Measurements from ENCODE around the gene WDR31.
"Not testable (repeated sequence)": the region's sequence is repeated elsewhere in the genome, so short reads cannot be mapped to it uniquely, and the experiment has no call there.

The WDR31 gene

GRCh38 chr9:113328045-113328782, 11.9 kb downstream of the WDR31 start:
- no peak for DNase-seq

DNA sequence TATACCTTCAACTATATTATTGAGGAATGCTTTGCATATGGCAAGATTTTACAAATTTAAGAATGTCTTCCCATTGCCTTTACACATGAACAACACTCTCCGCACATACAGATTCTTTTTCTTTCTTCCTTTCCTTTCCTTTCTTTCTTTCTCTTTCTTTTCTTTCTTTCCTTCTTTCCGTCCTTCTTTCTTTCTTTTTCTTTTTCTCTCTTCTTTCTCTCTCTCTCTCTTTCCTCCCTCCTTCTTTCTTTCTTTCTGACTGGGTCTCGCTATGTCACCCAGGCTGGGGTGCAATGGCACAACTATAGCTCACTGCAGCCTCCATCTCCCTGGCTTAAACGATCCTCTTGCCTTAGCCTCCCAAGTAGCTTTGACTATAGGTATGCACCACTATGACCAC, 13.8 kb downstream of the WDR31 start:
- DNase-seq: no peak

GRCh38 chr9:113322671-113323070, 17.4 kb downstream of the WDR31 start:
- no peak for DNase-seq

GRCh38 chr9:113320051-113320450, 20.0 kb downstream of the WDR31 start:
- no peak for DNase-seq

- no peak for DNase-seq
These were observed 21.0 kb downstream of the WDR31 start for GRCh38 chr9:113319054-113319453.

GRCh38 chr9:113317777-113318176, 22.3 kb downstream of the WDR31 start:
- DNase-seq: no peak

DNA sequence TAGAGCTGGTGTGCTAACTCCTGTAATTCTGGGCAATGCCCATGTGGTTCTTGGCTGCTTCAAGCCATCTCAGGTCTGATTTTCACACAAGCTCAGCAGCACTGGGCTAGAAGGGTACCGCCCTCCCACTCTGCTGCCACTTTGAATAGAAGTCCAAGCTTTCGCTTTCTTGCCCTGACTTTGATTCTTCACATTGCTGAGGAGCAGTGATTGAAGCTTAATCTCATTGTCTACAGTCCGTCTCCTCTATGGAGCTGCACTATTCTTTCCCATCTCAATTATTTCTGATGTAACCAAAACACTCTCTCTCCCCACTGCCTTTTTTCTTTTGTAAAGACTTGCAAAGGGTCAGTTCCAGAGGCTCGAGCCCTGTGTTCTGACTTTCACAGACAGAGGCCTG, 24.0 kb downstream of the WDR31 start:
- DNase-seq: no peak

DNA sequence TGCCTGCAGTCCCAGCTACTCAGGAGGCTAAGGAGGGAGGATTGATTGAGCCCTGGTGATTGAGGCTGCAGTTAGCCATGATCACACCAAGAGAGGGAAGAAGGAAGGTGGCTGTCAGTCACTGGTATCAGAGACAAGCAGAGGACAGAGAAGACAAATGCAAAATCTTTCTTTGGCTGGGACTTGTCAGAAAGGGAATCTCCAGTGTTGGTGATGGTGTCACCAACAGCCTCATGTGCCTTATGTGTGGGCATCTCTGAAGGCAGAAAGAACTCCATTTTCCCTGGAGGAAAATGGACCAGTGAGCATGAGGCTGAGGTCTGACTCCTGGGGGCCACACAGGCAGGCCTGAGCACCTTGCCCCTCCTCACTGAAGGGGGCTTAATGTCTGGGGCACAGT, 24.8 kb downstream of the WDR31 start:
- no peak for DNase-seq

- no peak for DNase-seq
These were observed 26.8 kb downstream of the WDR31 start for GRCh38 chr9:113313261-113313660.

DNA sequence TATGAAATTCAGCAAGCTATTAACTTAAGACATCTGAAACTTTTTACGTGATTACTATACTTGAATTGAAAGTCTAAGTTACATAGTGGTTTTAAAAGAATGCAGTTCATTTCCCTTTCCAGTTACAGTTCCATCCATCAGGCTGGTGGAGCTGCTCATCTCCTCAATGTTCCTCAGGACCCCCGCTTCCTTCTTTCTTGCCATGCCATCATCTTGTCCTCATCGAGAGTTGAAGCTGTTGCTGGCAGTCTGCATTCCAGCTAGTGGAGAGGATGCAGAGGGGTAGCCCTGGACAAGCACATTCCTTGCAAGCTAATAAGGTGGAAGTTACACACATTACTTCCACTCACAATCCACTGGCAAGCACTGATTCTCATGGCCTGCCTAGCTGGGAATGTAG, 28.1 kb downstream of the WDR31 start:
- DNase-seq: no peak

GRCh38 chr9:113310538-113310937, 29.5 kb downstream of the WDR31 start:
- no peak for DNase-seq

DNA sequence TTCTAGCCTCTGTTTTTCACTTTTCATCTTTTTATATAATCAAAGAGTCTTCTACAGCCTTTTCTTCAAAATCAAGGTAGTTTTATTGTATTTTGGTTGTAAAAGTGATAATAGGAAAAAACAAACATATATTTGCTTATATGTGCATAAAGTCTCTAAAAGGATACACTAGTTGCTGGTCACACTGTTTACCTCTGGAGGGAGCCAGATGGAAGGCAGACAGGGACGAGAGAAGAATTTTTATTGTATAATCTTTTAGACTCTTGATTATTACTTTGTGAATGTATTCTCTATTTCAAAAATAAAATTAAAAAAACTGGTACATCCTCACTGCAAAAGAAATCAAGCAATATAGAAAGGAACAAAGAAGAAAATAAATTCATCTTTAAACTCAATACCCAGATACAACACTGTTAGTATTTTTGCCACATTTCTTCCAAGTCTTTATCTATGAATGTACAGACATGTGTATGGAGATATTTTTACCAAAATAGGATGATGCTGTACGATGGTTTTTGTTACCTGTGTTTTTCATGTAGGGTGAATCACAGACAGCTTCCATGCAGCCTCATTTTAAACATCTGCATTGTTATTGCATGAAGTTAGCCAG, 30.8 kb downstream of the WDR31 start:
- DNase-seq: peak; percentile 85

DNA sequence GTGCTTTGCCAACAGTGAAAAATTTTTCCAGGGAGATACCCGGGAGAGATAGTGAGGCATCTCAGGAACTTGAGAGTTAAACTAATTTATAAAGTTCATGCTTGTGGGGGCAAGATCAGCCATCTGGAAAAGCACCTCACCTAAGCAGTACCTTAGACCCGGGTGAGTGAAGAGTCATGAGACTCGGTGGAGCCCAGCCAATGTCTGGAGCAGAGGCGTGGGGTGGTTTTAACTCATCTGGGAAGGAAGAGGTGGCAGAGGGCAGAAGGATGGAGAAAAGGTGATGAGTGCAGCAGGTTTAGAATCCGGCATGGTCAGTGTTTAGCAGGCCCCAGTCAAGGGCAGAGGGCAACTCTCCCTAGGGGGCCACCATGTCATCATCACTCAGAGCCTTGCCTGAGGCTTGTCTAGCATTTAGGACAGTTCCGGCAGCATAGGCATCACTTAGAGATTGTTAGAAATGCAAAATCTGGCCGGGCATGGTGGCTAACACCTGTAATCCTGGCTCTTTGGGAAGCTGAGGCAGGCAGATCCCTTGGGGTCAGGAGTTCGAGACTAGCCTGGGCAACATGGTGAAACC, 32.6 kb downstream of the WDR31 start:
- no peak for DNase-seq

DNA sequence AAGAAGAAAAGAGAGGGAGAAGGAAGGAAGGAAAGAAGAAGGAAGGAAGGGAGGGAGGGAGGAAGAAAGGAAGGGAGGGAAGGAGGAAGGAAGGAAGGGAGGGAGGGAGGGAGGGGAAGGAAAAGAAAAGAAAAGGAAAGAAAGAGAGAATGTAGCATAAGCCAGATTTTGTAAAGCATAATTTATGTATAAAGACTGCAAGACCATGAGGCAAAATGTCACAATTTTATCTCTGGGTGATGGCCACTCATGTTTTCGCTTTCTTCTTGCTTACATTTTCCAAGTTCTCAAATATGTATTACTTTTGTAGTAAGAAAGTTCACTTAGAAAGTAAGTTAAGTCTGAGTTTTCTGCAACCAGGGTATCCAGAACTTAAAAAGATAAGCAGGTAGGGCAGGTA, 33.5 kb downstream of the WDR31 start:
- DNase-seq: no peak

GRCh38 chr9:113302792-113303418, 37.2 kb downstream of the WDR31 start, which contains the start of gene RNF183:
TSS of gene RNF183 (minus strand) at chr9:113303376. CDS start at chr9:113298184, 5,192 bp downstream.
- DNase-seq: no peak

DNA sequence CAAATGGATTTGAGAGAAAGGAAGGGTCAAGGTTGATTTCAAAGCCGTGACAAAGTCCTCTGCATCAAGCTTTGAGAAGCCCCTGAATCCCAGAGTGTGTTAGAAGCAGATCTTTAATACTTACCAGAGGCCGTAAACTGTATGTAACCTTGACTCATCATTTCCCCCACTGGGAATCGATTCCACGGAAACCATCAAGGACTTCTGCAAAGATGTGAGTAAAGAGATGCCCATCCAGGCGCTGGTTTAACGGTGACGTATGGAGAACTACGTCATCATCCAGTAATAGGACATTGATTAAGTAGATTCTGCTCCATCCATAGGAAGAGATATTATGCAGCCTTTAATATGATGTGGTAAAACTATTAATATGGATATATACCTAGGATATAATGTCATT, 38.5 kb downstream of the WDR31 start:
- no peak for DNase-seq

GRCh38 chr9:113299800-113300292, 40.2 kb downstream of the WDR31 start:
- peak; percentile 86 for DNase-seq

DNA sequence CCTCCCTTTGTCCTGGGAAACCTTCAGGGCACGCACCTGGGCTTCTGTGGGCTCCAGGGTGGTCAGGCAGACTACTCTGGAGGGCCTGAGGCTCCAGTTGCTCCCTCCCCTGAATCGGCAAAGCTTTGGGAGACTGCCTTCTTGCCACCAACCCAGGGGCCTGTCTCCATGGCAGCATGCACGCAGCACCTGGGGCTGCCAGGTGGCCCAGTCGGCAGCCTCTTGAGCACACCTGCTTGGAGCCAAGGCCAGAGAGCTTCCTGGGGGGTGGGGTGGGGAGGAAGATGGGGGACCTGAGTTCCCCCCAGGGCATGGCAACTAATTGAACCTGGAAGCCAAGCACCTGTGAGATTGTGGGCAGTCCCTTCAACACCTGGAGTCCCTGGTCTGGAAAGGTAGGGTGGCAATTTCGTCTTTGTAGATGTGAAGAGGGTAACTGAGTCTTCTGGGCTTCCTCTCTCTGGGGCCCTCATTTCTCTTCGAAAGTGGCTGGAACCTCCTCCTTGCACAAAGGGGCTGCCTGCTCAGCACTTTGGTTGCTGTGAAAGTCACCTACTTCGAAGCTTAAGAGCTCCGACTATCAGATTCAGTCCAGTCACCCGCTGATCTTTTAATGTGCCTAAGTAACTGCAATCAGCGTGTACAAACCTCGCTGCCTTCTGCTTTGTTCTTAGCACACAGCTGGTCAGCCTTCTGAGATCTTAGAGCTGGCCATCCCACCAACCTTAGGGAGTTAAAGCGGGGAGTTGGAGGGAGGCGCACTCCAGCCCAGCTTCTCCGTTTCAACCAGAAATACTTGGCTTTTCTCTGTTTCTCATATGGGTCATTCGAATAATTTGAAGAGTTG, 40.9 kb downstream of the WDR31 start:
- DNase-seq: no peak

DNA sequence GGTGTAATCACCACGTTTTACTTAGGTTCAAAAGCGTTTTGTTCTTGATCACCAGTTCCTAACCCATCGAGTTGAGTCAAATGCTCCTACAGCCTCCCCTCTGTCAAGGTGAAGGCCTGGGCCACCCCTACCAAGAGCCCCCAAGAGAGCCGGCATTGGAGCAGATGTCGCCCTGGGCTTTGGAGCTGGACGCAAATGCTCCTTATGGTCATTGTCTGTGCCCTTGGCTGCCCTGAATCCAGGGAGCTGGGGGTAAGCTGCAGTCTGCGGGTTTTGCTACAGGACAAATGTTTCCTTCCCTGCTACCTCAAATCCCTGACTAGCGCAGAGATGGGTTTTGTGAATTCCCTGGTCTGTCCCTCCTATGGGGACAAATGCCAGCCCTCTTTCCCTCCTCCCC, 41.8 kb downstream of the WDR31 start:
- DNase-seq: no peak

GRCh38 chr9:113296796-113297558, 43.1 kb downstream of the WDR31 start:
- no peak for DNase-seq

GRCh38 chr9:113296247-113296646, 43.8 kb downstream of the WDR31 start:
- DNase-seq: not testable (repeated sequence)

Measured in hematopoietic multipotent progenitor cell treated with erythropoietin and hydrocortisone succinate and interleukin-3 and kit ligand, for 4 days (in vitro differentiated cells).